GM12864 (cell line): ENCODE results near the gene THSD7A.

Source experiments
- DNase-seq: peaks from one replicate; pipeline ENCODE4 v3.0.0-alpha.2; 2011; ENCODE audit warnings: low read depth
- H3K4me3 ChIP-seq: 2 replicates; pipeline ENCODE4 v1.5.1; 2011; ENCODE audit warnings: mild to moderate bottlenecking, low read depth, low read length, control low read depth
- TF ChIP-seq, protein P1 (sequence below): IDR thresholded peaks from 2 replicates; pipeline ENCODE4 v1.5.1; 2011; ENCODE audit warnings: low read depth, mild to moderate bottlenecking, moderate library complexity, low read length, control low read depth, inconsistent platforms; ENCODE audit errors: missing control alignments

THSD7A gene

DNA sequence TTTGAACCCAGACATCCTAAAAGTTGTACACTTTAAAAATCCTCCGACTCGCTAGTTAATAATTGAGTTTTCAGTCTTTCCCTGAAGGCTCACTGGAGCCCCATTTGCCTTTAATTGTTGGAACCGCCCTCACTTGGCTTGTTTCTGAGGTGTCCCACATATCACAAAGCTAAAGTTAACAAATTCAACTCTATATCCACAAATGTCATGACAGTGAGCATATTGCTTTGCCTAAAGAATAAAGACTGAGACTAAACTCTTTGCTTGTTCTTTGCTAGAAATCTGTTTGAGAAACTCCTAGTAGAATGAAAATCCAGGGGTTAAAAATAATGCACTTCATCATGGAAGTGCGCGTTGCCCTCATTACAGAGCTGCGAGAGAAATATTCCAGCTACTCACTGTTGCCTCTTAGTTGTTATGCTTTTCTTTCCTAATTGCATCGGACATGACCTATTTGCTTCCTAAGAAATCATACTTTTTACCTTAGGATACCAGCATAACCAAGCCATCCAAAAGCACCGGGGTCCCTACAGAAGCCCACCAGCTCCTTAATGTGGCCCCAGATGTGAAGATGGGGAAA lies 752 bp downstream of the THSD7A start:
- TF ChIP-seq, protein P1, sequence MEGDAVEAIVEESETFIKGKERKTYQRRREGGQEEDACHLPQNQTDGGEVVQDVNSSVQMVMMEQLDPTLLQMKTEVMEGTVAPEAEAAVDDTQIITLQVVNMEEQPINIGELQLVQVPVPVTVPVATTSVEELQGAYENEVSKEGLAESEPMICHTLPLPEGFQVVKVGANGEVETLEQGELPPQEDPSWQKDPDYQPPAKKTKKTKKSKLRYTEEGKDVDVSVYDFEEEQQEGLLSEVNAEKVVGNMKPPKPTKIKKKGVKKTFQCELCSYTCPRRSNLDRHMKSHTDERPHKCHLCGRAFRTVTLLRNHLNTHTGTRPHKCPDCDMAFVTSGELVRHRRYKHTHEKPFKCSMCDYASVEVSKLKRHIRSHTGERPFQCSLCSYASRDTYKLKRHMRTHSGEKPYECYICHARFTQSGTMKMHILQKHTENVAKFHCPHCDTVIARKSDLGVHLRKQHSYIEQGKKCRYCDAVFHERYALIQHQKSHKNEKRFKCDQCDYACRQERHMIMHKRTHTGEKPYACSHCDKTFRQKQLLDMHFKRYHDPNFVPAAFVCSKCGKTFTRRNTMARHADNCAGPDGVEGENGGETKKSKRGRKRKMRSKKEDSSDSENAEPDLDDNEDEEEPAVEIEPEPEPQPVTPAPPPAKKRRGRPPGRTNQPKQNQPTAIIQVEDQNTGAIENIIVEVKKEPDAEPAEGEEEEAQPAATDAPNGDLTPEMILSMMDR = no peak
- no peak overlapping the region for H3K4me3 ChIP-seq
- no peak for DNase-seq

DNA sequence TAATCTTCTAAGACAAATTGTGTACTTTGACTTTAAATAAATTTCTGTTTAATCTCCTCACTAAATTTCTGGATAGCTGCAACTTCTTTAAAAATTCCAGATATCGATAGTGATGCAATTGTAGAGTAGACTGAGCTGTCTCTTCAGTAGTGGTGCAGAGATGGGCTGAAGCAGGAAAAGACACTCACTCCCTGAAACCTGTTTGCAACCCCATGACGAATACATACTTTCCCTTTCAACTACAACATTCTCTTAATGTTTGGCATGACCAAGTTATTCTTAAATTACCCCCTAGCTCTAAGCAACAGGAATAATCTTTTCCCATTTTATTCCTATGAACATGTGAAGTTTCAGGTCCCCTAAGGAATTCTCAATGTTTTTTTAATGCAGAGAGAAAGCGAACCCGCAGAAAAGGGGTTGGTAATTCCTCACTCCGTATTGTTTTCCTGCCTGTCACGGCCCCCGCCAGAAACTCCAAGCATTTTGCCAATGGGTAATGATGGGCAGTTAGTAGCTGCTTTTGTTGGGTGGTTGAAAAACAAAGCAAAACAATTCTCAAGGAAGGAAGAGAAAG lies 1.3 kb downstream of the THSD7A start:
- TF ChIP-seq, protein P1 = no peak
- DNase-seq = no peak
- H3K4me3 ChIP-seq = no peak overlapping the region

DNA sequence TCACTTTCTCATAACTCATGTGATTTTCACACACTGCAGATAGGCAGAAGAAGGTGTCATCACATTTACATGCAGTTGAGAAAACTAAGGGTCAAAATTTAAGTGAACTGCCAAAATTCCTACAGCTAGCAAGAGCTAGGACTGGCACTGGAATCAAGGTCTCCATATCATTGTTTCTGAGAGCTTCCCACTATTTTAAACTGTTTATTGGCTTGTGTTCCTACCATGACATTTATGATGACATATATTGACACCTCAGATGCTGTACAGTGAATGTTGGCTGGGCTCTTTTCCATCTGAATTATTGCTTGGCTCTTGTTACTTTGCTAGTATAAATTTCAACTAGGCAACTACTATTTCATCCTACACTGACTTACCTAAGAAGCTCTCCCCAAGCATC lies 2.0 kb downstream of the THSD7A start:
- H3K4me3 ChIP-seq = no peak overlapping the region
- DNase-seq = no peak
- TF ChIP-seq, protein P1 = no peak

DNA sequence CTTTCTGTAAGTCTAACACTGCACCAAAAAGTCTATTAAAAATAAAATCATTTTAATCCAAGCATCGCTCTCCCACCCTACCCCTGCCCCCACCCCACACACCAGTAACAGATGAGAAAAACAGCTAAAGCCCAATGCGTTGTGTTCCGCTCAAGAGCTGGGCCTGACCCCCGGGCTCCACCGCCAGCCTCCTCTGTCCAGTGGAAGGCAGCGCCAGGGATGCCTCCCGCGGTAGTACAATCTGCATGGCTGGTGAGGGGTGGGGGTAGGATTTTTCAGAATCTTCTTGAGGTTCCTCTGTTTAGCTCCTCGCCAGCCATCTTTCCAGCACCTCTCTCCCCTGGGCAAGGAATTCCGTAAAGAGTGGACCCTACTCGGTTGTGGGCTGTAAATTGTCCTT lies 12.1 kb downstream of the THSD7A start:
- TF ChIP-seq, protein P1 = no peak
- no peak overlapping the region for H3K4me3 ChIP-seq
- no peak for DNase-seq

DNA sequence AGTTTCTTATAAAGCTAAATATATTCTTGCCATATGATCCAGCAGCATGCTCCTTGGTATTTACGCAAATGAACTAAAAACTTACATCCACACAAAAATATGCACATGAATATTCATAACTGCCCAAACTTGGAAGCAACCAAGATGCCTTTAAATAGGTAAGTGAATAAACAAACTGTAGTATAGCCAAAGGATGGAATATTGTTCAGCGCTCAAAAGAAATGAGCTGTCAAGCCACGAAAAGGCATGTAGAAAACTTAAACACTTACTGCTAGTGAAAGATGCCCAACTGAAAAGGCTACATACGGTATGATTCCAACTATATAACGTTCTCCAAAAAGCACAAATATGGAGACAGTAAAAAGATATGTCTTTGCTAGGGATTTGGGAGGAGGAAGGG lies 12.7 kb downstream of the THSD7A start:
- no peak overlapping the region for H3K4me3 ChIP-seq
- no peak for DNase-seq
- TF ChIP-seq, protein P1 = no peak

DNA sequence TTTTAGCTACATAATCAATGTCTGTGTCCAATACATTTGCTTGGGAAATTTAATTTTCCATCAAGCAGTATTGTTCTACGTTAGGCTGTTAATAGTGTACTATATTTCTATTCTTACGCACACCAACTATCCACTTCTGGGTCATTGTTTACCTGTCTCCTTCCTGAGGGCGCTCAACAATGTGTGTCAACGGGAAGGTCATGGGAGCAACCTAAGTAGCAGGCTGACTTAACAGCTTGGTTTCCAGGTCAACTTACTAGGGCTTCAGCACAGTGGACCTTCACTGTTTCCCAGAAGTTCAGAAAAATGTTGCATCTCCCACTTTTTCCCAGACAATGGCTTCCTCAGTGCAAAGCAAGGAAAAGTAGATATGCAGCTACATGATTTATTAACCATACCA lies 13.7 kb downstream of the THSD7A start:
- H3K4me3 ChIP-seq = no peak overlapping the region
- no peak for DNase-seq
- TF ChIP-seq, protein P1 = no peak
